GM18511 (cell line): ENCODE results near the gene CCDC88B.

Experiments
- ATAC-seq: cut with Tn5 transposase; IDR thresholded peaks from one replicate; pipeline ENCODE4 v1.9.1; 2021; ENCODE audit warnings: mild to moderate bottlenecking, moderate library complexity; ENCODE audit not compliant: unreplicated experiment

CCDC88B gene

DNA sequence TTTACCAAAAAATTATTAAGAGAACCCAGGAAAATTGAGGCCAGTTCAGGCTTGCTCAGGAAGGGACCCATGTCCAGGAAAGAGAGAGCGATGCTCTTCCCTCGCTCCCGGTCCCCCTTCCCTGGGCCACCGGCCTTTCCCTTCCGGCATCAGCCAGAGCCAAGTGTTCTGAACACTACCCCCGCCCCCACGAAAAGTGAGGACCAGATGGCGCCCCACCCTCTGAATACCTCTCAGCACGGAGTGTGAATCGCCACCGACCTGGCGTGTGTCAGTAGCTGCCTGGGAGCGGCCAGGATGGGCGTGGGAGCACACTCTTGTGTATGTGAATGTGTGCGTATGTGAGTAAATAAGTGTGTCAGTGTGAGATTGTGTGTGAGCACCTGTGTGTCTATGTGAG lies 39.2 kb downstream of the CCDC88B start:
- no peak for ATAC-seq

DNA sequence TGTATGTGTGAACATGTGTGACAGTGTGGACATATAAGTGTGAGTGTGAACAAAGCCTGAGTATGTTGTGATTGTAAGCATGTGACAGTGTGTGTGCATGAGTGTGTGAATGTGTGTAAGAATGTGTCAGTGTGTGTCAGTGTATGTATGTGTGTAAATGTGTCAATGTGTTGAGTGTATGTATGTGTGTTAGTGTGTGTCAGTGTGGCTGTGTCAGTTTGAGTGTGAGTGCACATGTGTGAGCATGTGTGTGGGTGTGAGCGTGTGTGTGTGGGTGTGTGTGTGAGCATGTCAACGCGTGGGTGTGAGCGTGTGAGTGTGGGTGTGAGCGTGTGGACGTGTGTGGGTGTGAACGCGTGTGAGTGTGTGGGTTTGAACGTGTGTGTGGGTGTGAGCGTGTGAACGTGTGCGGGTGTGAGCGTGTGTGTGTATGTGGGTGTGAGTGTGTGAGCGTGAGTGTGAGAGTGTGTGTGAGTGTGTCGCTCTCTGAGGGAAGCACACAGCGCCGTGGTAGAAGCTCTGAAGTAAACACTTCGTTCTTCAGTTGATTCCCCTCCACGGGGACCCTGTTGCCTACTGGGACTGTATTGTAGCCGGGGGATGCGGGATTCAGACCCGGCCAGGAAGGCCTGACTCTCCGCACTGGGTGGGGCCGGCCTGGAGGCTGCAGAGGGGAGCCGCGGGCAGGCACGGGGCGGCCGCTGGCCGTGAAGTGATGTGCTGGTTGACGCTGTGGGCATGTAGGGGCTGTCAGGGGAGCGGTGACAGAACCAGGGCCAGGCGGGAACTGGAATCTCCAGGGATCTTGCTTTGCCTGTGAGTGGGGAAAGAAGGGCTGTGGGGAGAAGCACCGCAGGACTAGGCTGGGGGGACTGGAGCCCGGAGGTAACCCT lies 40.1 kb downstream of the CCDC88B start:
- no peak for ATAC-seq

DNA sequence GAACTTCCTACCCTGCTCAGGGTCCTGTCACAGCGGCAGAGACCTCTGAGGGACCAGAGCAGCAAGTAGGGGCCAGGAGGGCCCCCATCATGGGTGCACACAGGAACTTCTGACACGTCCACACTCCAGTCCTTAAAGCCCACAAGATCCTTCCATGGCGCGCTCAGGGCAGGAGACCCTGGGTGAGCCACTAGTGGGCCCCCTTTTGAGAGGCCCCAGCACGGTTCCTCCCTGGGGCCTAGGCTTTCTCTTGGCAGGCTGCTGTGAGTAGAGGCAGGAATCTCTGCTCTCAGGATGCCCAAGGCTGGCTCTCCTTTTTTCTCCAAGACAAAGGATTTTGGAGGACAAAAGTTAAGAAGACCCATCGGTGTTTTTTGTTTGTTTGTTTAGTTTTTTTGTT lies 41.3 kb downstream of the CCDC88B start:
- ATAC-seq: no peak

DNA sequence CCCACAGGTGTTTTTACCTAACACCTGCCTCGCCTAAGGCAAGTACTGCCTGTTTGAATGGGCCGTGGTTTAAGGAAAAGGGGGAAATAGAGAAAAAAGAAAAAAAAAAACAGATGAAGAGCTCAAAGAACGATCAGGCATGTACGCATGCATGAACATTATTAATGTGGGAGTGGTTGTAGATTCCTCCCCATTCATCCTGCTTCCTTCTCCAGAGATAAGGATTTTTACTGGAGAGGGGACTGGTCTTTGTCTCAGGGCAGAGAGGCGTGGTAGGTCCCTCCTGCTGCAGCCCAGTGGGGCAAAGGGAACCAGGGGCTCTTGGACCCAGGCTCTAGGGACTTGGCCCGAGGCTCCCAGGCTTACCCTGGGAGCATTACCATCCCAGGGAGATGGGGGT lies 42.0 kb downstream of the CCDC88B start:
- no peak for ATAC-seq

DNA sequence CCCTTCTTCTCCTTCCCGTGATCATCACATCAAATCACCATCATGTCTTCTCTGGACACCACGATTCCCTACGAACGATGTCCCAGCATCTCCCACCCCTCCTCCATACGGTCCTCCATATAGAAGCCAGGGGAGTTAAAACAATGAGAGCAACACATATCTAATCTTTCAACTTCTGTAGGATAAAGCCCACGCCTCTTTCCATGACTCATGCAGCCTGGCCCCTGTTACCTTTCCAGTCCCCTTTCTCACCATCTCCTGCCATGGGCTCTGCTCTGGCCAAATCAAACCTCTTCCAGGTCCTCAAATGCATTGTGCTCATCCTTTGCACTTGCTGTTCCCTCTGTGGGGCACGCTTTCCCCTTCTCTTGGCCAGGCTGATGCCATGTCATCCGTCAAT lies 42.6 kb downstream of the CCDC88B start:
- no peak for ATAC-seq

DNA sequence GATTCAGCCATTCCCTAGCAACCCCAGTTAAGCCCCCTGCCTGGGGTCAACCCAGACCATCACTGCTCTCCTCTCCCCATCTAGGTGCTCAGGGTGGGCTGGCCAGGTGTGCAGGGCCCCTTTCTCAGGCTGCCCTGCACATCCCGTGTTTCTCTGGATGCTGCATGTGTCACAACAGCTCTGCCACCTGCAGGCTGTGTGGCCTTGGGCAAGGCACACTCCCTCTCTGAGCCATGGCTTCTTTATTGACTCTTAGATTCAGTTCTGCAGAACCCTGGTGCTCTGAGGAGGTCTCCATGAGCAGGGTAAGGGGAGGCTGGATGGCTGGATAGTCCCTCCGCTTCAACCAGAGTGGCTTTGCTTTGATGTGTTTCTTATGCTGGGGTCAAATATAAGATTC lies 43.6 kb downstream of the CCDC88B start:
- no peak for ATAC-seq

DNA sequence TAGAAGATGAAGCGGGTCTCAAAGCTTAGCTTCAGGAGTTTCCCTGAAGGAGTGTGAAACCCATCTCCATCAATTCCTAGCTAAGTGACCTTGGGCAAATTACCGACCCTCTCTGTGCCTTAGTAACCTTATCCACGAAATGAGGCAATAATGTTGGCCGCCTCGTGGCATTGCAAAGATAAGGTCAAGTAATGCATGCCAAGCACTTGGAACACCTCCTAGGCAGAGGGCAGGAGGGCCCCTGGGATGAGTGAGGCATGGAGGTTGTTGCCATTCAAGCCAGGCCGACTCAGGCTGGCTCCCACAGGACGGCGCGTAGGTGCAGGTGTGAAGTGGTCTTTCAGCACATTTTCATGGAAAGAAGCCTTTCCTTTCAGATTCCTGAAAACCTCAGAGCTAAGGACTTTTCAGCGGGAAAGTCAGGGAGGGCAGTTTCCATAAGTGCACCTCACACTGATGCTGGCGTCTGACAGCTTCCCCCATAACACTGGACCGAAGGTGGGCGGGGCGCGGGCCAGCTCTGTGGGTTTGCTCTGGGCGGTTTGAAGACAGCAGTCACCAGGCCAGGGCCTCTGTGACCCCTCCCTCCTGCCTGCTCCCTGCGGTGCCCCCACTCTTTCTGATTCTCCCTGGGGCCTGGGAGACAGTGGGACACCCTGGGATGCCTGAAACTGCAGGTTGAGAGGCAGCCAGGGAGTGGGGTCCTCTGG lies 44.2 kb downstream of the CCDC88B start:
- no peak for ATAC-seq

DNA sequence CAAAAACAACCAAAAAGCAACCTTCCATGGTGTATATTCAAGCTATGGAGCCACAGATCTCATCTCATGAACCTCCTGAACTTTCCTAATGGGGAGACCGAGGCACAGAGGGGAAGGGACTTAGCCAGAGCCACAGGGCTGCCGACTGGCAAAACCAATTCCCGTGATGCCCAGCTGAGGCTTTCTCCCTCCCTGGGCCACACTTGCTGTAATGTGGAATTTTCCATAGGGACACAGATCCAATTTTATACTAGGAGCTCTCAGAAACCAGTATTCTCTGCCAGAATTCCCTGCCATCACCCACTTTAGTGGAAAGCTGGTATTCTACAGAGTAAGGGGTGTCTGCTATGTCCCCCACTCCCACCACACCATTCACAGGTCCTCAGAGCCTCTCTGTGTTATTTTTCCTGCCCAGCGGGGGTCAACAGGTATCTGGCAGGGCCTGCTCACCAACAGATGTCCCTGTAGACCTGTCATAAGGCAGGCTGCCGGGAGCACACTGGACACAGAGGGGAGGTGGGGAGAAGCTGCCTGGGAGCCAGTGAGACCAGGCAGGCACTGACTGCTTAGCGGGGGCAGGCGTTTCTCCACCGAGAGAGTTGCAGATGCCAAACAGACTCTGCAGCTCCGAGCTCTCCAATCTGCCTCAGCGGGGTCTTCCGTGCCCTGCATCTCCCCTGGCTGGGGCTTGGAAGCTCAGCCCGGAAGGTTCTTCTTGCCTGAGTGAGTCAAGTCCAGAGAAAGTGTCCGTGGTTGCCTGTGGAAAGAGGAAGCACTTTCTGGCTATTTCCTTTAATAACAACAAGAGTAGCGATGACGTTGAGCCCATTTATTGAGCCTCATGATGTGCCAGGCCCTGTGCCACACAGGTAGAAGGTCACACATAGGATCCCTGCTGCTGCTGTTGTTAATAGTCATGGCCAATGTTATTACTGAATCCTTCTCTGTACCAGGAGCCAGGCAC lies 45.3 kb downstream of the CCDC88B start:
- no peak for ATAC-seq

DNA sequence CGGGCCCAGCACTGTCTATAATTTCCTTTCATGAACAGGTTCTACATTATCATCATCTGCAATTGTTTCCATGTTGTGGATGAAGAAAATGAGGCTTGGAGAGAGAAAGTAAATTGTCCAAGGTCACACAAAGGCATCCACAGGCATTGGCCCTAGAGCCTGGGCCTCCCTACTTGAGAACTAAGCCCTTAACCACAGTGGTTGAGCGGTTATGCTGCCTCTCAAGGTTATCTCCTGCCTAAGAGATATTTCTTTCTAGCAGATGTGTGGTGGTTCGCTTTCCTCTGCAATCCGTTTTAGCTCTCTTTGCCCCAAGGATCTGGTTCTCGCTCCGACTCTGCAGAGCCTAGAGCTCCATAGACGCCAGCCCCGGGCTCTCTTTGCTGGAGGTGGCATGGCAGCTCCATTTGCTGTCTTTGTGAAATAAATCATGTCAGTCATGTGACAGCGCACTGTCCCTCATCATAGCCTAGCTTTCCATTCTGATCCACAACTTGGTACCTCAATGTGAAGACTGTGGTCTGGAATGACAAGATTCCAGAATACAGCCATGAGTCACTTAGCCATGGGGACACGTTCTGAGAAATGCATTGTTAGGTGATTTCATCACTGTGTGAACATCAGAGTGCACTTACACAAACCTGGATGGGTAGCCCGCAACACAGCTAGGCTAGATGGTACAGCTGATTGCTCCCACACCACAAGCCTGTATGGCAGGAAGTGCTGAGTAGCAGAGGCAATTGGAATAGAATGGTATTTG lies 46.1 kb downstream of the CCDC88B start:
- no peak for ATAC-seq

DNA sequence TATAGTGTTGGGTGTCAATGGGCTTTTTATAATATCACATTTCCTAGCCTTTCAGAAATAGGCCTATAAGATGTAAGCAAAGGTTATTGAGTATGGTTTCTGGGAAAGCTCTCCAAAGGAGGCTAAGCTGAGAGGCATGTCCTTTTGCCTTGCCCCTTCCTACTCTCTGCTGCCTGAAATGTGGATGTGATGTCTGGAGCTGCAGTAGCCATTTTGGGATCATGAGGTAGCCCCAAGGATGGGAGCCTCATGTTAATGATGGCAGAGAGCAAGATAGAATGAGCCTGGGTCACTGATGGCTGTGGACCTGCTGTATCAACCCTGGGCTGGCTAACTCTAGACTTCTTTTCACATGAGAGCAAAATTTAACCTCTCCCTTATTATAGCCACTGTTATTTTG lies 47.9 kb downstream of the CCDC88B start:
- ATAC-seq: no peak

DNA sequence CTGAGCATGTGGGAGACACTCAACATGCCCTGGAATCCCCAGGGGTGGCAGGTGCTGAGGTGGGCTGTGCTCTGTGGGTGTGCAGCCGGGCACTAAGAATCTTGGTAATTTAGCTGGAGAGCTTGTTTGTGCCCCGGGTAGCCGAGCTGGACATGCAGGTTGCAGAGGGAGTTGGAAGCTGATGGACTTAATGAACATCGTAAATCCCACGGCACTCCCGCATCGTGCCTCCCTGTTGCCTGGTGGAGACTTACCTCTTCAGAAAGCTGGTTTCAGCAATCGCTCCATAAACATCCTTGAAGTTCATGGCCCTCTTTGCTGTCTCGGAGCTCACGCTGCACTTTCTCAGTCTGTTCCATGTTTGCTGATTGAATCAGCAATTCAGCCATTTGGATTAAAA lies 48.9 kb downstream of the CCDC88B start:
- ATAC-seq: no peak

DNA sequence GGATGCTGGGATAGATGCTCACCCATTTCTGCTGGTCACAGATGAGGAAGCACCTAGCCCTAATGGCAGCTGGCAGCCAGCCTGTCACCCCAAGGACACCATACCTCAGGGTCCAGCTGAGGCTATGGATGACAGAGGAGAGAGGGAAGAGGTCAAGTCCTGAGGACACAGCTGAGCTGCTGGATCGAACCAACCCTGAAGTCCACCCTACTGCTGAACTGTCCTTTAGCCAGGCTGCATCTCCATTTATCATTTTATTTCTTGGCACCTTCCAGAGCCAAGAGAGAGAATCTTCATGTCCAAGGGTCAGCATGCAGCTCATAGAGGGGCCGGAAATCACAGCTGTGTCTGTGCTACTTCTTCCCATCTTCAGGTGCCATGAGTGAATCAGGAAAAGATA lies 49.8 kb downstream of the CCDC88B start:
- ATAC-seq: no peak

DNA sequence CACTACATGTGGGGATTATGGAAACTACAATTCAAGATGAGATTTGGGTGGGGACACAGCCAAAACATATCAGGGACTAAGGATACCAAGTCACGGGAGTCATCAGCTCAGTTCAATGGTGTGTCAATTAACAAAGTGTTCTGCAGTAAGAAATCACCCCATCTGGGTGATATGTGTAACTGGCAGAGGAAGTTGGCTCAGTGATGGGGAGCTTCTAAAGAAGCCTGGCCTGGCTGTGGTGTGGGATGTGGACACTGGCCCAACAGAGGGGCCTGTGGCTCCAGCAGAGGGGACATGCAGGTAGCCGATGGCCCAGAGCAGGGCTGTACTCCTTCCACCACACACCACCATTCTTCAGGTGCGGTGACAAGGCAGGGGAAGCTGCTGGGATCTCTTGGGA lies 50.6 kb downstream of the CCDC88B start:
- ATAC-seq: no peak

DNA sequence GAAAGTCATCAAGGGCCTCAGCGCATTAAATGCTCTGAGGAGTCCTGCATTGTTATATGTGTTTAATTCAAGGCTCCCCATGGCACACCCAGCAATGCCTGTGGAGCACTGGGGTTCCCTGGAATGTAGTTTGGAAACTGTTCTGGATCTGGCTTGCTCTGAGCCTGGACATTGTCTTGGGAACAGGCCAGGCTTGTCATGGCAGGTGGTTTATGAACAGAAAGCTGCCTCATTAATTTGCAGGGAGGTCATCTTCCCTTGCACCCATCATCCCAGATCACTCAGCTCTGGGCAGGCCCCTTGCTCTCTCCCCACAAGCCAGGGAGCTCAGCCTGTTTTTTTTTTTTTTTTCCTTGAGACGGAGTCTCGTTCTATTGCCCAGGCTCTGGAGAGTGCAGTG lies 51.8 kb downstream of the CCDC88B start:
- ATAC-seq: no peak

DNA sequence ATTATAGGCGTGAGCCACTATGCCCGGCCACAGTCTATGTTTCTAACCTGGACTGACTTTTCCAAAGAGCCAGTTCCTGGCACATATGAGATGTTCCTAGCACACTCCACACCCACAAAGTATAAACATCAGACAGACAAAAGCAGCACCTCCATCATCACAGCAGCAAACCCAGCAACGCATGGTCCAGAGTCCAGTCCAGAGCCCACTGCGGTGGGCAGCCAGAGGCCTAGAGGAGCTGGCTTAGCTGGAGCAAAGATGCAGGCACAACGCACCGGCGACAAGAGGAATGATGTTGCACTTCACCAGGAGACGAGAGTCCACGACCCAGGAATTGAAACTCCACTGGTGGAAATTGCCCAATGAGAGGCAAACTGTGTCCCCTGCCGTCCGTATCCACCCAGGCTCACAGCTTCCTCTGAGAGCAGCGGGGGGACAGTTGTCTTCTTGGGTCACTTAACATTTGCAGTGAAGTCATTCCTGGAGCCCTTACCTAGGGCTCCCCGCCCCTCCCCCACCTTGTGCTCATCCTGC lies 55.6 kb downstream of the CCDC88B start:
- no peak for ATAC-seq

DNA sequence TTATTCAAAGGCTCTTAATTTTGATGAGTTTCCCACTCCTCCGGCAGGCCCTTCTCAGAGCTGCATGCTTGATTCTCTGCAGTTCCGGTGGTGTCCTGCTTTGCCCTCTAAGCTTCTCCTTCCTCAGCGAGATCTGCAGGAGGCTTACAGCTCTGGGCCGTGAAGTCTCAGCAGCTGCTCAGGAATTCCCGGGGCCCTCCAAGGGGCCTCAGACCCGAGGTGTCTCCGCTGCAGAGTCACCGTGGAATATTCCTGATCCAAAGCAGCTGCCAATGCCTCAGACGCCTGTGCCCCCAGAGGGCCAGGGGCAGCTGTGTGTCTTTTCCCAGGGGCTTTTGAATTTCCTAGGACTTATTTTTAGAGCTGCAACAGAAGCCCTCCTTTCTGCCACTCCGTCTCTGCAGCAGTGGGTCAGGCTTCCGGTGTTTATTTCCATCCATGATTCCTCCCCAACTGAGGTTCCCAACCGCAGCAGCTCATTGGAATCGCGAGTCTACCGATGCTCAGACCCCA lies 56.1 kb downstream of the CCDC88B start:
- ATAC-seq: no peak

DNA sequence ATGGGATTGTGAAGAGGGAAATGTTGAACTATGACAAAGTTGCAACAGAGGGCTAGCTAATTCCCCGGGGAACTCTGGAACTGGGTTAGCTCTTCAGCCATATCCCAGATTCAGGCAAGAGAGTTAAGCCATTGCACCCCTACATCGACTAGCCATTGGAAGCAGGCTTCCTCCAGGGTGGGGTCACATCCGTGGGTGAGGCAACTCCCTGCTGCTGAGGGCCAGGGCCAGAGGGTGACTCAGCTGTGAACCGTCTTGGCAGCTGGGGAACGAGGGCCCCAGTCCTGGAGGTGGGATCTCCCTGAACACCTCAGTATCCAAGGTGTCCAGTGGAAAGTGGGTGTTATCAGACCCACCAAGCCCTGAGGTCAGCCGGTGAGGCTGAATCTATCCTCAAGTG lies 60.1 kb downstream of the CCDC88B start:
- no peak for ATAC-seq

DNA sequence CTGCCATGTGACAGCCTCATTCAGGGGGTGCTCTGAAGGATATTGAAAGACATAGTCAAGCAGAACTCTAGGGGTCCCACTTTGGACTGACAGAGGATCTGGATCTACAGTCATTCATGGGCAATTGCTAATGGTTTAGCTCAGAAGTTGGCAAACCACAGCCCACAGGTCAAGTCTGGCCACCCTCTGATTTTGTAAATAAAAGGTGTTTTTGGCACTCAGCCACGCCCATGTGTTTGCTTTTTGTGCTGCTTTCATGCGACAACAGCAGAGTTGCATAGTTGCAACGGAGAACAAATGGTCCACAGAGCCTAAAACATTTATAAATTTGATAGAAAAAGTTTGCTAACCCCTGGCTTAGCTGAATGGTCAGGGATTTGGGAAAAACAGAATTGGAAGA lies 60.7 kb downstream of the CCDC88B start:
- ATAC-seq: no peak

DNA sequence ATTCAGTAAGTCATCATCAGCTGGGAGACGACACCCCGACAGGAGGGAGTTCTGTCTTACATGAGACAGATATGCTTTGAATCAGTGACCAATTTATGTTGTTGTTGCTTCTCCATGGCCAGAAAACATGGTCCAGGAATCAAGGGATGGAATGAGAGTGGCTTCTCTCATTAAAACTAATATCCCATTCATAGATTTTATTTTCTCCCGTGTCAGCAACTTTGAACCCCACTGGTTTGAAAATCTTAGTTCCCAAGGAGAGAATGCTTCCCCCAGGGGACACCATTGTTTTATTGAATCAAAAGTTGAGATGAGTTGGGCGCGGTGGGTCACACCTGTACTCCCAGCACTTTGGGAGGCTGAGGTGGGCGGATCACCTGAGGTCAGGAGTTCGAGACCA lies 61.8 kb downstream of the CCDC88B start:
- ATAC-seq: no peak

DNA sequence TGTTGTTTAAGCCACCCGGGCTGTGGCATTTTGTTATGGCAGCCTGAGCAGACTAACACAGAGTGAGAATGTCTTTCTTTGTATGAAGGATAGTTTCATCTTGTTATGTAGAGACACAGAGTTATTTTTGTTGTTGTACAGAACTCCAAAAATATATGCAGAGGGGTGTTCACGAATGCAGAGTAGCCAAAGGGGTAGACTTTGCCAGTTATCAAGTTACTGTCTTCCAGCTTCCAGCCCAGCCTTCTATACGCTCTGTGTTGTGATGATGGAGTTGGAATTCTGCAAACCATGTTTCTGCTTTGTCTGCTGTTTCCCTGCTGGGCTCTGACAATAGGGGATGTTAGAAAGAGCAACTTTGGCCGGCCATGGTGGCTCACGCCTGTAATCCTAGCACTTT lies 63.1 kb downstream of the CCDC88B start:
- no peak for ATAC-seq
